Measurements from ENCODE around the gene ANP32A.

ANP32A gene

GRCh38 chr15:68797599-68798345 is 22.9 kb downstream of the ANP32A start:
- no peak for DNase-seq (ENCODE audit: low read depth in 2 of 2)

GRCh38 chr15:68797191-68797590 is 23.5 kb downstream of the ANP32A start:
- no peak for DNase-seq (ENCODE audit: low read depth in 2 of 2)

GRCh38 chr15:68796576-68796975 is 24.1 kb downstream of the ANP32A start:
- no peak for DNase-seq (ENCODE audit: low read depth in 2 of 2)

- peak in 1 of 2 donors; percentile 20 for DNase-seq (ENCODE audit: low read depth in 2 of 2)
These were observed 25.3 kb downstream of the ANP32A start for GRCh38 chr15:68795298-68795848.

DNA sequence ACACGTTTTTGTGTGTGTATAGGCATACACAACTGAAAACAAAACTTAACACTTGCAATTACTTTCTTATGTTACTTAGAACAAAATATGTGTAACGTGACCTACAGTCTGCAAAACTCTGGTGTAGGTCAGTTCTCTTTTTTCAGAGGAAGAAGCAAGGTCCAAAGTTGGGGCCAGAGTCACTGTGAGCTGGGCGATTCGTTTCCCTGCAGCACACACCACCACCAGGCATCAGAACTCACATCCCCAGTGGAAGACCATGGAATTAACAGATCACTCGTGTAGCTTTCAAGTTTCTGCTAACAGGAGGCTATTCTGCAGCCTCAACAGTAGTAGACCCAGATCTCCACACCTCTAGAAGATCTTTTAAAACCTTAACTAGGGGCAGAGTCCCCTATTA is 25.8 kb downstream of the ANP32A start:
- DNase-seq (ENCODE audit: low read depth in 2 of 2): no peak

DNA sequence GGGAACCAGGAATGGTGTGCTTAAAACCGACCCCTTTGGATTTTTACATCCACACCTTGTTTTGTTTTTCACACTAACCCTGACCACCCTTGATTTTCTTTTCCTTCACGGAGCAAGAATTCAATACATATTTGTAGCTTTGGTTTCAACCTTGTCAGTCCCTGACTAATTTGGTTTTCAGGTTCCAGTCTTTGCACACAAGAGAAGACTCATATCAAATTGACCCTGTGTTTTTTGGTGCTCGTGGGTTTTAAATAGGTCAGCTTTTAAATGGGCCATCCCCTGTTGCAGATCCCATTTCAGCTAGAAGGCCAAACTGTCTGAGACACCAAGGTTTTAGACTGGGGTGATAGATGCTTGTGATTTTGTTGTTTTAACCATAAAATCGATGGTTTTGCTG is 26.4 kb downstream of the ANP32A start:
- no peak for DNase-seq (ENCODE audit: low read depth in 2 of 2)

GRCh38 chr15:68793776-68794175 is 26.9 kb downstream of the ANP32A start:
- DNase-seq (ENCODE audit: low read depth in 2 of 2): no peak

DNA sequence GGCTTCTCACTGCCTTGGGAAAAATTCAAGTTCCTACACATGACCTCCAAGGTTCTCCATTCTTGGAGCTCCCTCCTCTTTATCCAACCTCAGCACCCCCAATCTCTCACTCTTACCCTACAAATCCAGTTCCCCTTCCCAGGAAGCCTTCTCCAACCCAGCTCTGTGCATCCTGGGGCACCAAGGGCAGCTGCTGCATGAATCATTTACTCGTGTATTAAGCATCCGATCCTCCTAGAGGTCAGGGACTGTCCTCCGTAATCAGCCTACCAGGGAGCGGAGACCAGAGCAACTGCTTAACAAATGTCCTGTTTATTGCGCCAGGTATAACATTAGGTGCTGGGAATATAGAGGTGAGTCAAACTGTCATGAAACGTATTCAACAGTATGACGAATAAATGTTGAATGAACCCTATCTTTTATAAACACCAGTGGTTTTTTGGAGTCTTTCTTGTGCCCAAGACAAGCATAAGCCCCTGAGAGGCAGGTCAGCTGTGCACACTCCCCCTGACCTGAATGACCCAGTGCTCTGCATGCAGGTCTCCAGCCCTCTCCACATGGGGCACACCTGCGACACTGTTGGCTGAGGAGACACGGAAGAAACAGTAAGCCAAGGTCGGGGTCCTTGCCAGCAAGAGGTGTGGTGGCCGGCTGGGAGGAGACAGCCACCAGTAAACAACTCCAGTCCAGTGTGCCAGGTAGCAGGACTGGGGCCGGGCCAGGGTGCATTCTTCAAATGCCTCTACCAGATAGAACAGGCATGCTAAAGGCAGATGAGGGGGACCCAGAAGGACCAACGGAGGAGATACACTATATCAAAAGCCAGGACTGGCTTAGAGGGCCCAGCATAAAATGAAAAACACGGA is 27.6 kb downstream of the ANP32A start:
- no peak for DNase-seq (ENCODE audit: low read depth in 2 of 2)

DNA sequence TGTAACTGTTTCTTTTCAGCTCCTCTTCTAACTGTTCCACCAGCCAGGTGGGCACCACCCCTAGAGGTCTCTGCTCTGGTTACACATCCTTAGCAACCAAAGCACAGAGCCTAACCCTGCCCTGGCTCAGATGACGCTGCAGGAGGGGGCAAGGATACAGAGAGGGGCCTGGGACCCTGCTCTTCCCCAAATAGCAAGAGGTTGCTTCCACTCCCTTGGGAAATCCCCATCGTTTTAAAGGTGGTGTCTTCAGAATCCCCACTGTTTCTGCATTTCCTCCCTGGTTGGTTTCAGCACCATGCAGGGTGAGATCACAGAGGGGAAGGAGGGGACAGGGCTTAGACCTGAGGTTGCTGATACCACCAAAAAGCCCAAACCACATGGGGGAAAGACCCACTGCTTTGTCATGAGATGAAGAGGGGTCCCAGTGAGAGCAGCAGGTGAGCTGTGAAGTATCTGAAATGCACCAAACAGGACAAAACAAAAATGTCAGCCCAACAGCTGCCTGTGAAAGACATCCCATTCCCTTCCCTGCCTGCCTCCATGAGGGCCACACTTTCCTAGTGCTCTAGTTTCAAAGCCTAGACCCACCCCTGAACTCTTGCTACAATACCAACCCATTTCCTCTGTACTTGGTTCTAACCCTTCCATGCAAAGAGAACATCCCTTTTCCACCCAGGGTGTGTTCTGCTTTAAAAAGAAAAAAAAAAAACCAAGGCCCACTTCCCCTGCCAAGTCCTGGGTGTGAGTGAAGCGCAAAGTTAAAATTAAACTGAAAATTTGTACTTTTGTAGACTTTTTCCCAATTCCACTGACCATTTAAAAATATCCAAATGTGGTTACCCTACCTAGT is 29.0 kb downstream of the ANP32A start:
- peak; percentile 15 to 36 for DNase-seq (ENCODE audit: low read depth in 2 of 2)

DNA sequence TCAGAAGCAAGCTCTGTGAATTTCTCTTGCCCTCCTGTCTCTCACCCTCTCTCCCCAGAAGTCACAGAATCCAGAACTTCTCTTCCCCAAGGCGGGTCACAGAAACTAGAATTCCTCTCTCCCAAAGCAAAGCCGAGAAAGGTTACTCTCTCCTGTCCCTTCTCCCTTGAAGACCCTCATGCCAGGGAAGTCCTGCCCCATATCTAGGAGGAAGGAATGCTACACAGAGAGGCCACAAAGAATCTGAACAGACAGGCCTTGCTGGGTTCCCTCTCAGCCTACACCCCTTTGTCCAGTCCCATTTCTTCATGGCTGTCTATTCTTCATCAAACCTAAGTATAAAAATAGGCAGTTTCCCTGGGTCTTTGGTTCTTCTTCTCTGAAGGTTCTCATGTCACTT is 29.8 kb downstream of the ANP32A start:
- DNase-seq (ENCODE audit: low read depth in 2 of 2): no peak

DNA sequence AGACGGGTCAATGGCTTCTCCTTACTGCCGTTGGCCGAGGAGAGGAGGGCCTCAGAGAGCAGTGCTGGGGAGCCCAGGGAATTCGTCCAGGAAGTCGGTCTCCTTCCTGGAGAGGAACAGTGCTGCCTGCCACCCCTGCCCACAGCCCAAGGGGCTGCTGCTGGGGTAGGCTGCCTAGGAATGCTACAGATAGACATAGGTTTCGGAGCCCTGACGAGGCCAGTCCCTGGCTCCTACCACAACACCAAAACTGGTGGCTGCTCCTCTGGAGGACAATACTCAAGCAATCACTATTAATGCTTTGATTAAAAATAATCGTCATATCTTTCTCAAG is 30.5 kb downstream of the ANP32A start:
- no peak for DNase-seq (ENCODE audit: low read depth in 2 of 2)

GRCh38 chr15:68789534-68790241 is 31.0 kb downstream of the ANP32A start:
- DNase-seq (ENCODE audit: low read depth in 2 of 2): no peak

- no peak for DNase-seq (ENCODE audit: low read depth in 2 of 2)
These were observed 31.6 kb downstream of the ANP32A start for GRCh38 chr15:68789091-68789490.

DNA sequence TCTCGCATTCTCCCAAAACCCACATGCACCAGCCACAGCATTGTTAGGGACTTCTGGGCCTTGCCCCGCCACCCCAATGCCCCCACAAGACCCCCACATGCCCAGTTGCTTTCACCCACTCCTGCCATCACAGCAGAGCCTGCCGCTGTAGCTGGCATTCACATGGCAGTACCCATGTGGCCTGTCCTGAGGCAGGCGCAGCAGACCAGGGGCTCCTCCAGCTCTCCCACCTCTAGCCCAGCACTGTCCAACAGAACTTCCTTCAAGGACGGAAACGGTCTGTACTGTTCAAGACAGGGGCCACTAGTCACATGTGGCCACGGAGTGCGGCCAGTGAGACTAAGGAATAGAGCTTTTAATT is 32.5 kb downstream of the ANP32A start:
- DNase-seq (ENCODE audit: low read depth in 2 of 2): no peak

GRCh38 chr15:68787609-68788263 is 33.0 kb downstream of the ANP32A start:
- DNase-seq (ENCODE audit: low read depth in 2 of 2): no peak

- DNase-seq (ENCODE audit: low read depth in 2 of 2): no peak
These were observed 33.9 kb downstream of the ANP32A start for GRCh38 chr15:68786753-68787152.

GRCh38 chr15:68785541-68785940 is 35.2 kb downstream of the ANP32A start:
- no peak for DNase-seq (ENCODE audit: low read depth in 2 of 2)

GRCh38 chr15:68784206-68784605 is 36.5 kb downstream of the ANP32A start:
- no peak for DNase-seq (ENCODE audit: low read depth in 2 of 2)

- DNase-seq (ENCODE audit: low read depth in 2 of 2): peak; percentile 20 to 52
These were observed 37.3 kb downstream of the ANP32A start for GRCh38 chr15:68783226-68784058.

GRCh38 chr15:68782589-68783161 is 38.0 kb downstream of the ANP32A start:
- DNase-seq (ENCODE audit: low read depth in 2 of 2): no peak
